Measurements from ENCODE around the gene SLF2.

Gene SLF2

DNA sequence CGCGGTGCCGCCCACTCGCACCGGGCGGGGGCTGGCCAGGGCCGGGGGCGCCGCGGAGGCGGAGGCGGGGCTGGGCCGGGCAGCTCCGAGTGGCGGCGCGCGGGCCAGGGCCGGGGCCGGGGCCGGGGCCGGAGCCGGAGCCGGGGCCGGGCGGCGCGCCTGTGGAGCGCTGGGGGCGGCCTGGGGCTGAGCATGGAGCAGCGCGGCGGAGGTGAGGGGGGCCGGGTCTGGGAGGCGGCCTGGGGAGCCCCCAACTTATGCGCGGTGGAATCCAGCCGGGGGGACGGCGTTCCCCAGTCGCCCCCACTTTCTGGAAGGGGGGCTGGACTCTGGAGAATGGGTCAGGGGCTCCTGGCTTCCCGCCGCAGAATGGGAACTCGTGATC is 87.0 kb downstream of the SLF2 start, which contains the start of gene LZTS2:
TSS of gene LZTS2 (plus strand) at position 67 of the 385 bp plus-strand sequence. CDS start 2,731 bp downstream, outside the sequence.
- H3K36me3 ChIP-seq (ENCODE audit: insufficient read depth, low read depth, low read length): peaks cover 25% of the 10 kb centered on the region
- H3K9me3 ChIP-seq (ENCODE audit: insufficient read depth, low read depth, low read length): no peaks in the 10 kb centered on the region
- H3K27ac ChIP-seq (ENCODE audit: low read length): peak within 1 kb of the TSS; percentile 81
- H3K27me3 ChIP-seq (ENCODE audit: insufficient read depth, low read length): no peaks in the 10 kb centered on the region
- peaks cover 23% of the 10 kb centered on the region for H3K4me1 ChIP-seq (ENCODE audit: insufficient read depth, low read length)
- peak within 1 kb of the TSS; percentile 99 for H3K9ac ChIP-seq (ENCODE audit: low read depth, low read length)
- peak within 1 kb of the TSS; percentile 96 for H3K4me3 ChIP-seq (ENCODE audit: low read length)

DNA sequence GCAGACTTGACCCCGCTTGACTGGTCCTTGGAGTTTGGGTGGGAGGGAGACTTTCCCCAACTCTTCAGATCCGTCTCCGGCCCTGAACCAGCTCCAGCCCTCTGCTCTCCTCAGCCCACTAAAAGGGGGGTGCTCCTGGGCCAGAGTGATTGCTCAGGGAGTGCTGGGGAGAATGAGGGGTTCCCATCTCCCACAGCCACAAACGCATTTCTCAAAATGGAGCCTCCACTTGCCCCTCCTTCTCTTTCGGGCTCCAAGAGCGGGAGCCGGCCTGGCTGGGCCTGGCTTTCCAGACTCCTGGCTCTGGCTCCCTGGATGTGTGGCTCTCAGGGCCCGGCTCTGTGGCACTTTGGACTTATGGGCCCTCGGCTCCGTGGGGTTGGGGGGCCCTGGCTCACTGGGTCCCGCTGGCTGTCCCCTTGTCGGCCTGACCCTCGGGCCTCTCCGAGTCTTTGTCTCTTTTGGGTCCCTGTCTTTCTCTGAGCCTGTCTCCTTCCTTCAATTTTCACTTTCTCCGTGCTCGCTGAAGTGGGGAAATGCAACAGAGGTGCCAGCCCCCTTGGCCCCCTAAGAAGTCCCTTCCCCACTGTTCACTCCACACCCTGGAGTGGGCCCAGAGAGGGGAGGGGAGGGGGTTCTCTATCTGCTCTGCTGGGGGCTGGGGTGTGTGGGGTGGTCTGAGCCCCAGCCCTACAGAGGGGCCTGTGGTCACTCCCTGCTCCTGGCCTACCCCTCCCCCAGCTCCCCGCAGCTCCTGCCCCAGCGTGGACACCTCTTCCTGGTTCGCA is 87.6 kb downstream of the SLF2 start:
- peaks cover 20% of the 10 kb centered on the region for H3K4me1 ChIP-seq (ENCODE audit: insufficient read depth, low read length)
- peak overlapping the region; percentile 96 for H3K4me3 ChIP-seq (ENCODE audit: low read length)
- no peaks in the 10 kb centered on the region for H3K9me3 ChIP-seq (ENCODE audit: insufficient read depth, low read depth, low read length)
- H3K9ac ChIP-seq (ENCODE audit: low read depth, low read length): peak overlapping the region; percentile 99
- H3K36me3 ChIP-seq (ENCODE audit: insufficient read depth, low read depth, low read length): peaks cover 26% of the 10 kb centered on the region
- no peaks in the 10 kb centered on the region for H3K27me3 ChIP-seq (ENCODE audit: insufficient read depth, low read length)
- peak overlapping the region; percentile 81 for H3K27ac ChIP-seq (ENCODE audit: low read length)

DNA sequence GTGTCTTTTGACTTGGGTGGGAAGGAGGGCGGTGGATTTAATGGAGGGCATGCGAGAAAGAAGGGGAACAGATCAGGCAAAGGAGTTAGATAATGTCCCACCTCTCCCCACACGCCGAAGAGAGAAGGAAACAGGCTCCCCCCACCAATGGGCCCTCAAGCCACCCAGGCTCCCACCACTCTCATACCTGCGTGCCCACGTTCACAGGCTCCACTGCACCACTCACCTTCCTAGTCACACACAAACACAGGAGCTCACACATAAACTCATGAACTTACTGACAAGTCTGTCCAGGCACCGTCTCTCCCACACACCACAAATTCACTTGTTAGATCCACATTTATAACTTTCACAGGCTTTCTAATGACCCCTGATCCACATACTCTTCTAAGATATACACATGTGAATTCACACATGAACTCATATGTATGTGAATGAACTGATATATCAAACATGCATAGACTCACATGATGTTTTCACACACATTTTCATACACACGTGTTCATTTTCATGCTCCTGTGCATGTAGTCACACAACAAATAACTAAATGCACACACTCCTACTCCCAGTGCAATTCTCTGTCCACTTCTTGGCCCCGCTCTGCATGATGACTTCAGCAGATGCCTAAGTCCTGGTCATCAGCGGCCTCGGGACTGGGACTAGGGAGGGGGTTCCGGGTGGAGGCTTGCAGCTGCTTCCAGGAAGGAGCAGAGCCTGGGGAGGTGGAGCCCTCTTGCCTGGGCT is 88.3 kb downstream of the SLF2 start:
- Histone ChIP-seq H3K4me3 (ENCODE audit: low read length) (peak overlapping the region; percentile 96), H3K27ac (ENCODE audit: low read length) (peak overlapping the region; percentile 81), H3K27me3 (ENCODE audit: insufficient read depth, low read length) (no peaks in the 10 kb centered on the region), H3K4me1 (ENCODE audit: insufficient read depth, low read length) (peaks cover 20% of the 10 kb centered on the region), H3K36me3 (ENCODE audit: insufficient read depth, low read depth, low read length) (peaks cover 33% of the 10 kb centered on the region), H3K9me3 (ENCODE audit: insufficient read depth, low read depth, low read length) (no peaks in the 10 kb centered on the region), H3K9ac (ENCODE audit: low read depth, low read length) (peak overlapping the region; percentile 99; the same call in 1 of the 2 replicates)

DNA sequence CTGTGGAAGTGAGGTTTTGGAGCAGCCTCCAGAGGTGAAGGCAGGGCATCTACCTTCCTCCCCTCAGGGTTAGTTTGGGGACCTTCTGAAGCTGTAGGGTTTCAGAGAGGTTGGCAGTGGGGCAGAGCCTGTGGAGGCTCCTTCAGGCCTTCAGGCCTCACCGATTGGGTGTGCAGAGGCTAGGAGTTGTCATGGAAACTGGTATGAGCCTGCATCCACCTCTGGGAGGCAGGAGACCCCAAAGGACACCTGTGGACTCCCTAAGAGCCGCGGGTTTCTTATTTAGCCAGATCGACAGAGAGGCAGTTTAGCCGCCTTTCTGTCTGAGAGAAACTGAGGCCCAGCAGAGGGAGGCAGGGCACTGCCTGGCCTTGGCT is 88.9 kb downstream of the SLF2 start:
- H3K36me3 ChIP-seq (ENCODE audit: insufficient read depth, low read depth, low read length): peaks cover 39% of the 10 kb centered on the region
- no peak overlapping the region for H3K27ac ChIP-seq (ENCODE audit: low read length)
- peaks cover 15% of the 10 kb centered on the region for H3K4me1 ChIP-seq (ENCODE audit: insufficient read depth, low read length)
- no peaks in the 10 kb centered on the region for H3K9me3 ChIP-seq (ENCODE audit: insufficient read depth, low read depth, low read length)
- H3K9ac ChIP-seq (ENCODE audit: low read depth, low read length): peak overlapping the region; percentile 99; the same call in 1 of the 2 replicates
- H3K27me3 ChIP-seq (ENCODE audit: insufficient read depth, low read length): no peaks in the 10 kb centered on the region
- H3K4me3 ChIP-seq (ENCODE audit: low read length): peak overlapping the region; percentile 96; the same call in 1 of the 2 replicates

DNA sequence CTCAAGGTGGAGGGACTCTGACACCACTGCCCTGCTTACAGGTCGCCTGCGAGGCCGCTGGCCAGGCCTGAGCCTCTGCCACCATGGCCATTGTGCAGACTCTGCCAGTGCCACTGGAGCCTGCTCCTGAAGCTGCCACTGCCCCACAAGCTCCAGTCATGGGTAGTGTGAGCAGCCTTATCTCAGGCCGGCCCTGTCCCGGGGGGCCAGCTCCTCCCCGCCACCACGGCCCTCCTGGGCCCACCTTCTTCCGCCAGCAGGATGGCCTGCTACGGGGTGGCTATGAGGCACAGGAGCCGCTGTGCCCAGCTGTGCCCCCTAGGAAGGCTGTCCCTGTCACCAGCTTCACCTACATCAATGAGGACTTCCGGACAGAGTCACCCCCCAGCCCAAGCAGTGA is 89.7 kb downstream of the SLF2 start:
- peaks cover 47% of the 10 kb centered on the region for H3K36me3 ChIP-seq (ENCODE audit: insufficient read depth, low read depth, low read length)
- no peak overlapping the region for H3K4me3 ChIP-seq (ENCODE audit: low read length)
- no peak overlapping the region for H3K27ac ChIP-seq (ENCODE audit: low read length)
- H3K4me1 ChIP-seq (ENCODE audit: insufficient read depth, low read length): peaks cover 15% of the 10 kb centered on the region
- H3K27me3 ChIP-seq (ENCODE audit: insufficient read depth, low read length): no peaks in the 10 kb centered on the region
- no peak overlapping the region for H3K9ac ChIP-seq (ENCODE audit: low read depth, low read length)
- no peaks in the 10 kb centered on the region for H3K9me3 ChIP-seq (ENCODE audit: insufficient read depth, low read depth, low read length)

DNA sequence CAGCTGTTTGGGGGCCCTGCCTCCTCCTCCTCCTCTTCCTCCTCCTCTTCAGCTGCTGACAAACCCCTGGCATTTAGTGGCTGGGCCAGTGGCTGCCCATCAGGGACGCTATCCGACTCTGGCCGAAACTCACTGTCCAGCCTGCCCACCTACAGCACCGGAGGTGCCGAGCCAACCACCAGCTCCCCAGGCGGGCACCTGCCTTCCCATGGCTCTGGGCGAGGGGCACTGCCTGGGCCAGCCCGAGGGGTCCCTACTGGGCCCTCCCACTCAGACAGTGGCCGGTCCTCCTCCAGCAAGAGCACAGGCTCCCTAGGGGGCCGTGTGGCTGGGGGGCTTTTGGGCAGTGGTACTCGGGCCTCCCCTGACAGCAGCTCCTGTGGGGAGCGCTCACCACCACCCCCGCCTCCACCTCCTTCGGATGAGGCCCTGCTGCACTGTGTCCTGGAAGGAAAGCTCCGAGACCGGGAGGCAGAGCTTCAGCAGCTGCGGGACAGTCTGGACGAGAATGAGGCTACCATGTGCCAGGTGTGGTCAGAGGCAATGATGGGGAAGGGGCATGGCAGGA is 91.0 kb downstream of the SLF2 start:
- Histone ChIP-seq H3K27me3 (ENCODE audit: insufficient read depth, low read length) (no peaks in the 10 kb centered on the region), H3K9ac (ENCODE audit: low read depth, low read length) (no peak overlapping the region)

DNA sequence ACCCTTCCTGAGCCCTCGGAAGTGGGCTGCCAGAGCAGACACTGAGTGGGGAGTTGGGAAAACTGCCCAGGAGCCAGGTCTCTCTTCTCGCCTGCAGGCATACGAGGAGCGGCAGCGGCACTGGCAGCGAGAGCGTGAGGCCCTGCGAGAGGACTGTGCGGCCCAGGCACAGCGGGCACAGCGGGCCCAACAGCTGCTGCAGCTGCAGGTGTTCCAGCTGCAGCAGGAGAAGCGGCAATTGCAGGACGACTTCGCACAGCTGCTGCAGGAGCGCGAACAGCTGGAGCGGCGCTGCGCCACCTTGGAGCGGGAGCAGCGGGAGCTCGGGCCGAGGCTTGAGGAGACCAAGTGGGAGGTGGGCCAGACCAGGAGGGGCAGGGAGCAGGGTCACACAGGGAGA is 92.6 kb downstream of the SLF2 start:
- Histone ChIP-seq H3K4me3 (ENCODE audit: low read length) (no peak overlapping the region), H3K4me1 (ENCODE audit: insufficient read depth, low read length) (peaks cover 10% of the 10 kb centered on the region), H3K36me3 (ENCODE audit: insufficient read depth, low read depth, low read length) (peaks cover 48% of the 10 kb centered on the region), H3K9ac (ENCODE audit: low read depth, low read length) (no peak overlapping the region), H3K27me3 (ENCODE audit: insufficient read depth, low read length) (no peaks in the 10 kb centered on the region), H3K27ac (ENCODE audit: low read length) (no peak overlapping the region), H3K9me3 (ENCODE audit: insufficient read depth, low read depth, low read length) (no peaks in the 10 kb centered on the region)

More for the DNA sequence above, 91.0 kb downstream of the SLF2 start:
- Histone ChIP-seq H3K4me3 (ENCODE audit: low read length) (no peak overlapping the region), H3K36me3 (ENCODE audit: insufficient read depth, low read depth, low read length) (peaks cover 48% of the 10 kb centered on the region), H3K9me3 (ENCODE audit: insufficient read depth, low read depth, low read length) (no peaks in the 10 kb centered on the region), H3K27ac (ENCODE audit: low read length) (no peak overlapping the region), H3K4me1 (ENCODE audit: insufficient read depth, low read length) (peaks cover 11% of the 10 kb centered on the region)

DNA sequence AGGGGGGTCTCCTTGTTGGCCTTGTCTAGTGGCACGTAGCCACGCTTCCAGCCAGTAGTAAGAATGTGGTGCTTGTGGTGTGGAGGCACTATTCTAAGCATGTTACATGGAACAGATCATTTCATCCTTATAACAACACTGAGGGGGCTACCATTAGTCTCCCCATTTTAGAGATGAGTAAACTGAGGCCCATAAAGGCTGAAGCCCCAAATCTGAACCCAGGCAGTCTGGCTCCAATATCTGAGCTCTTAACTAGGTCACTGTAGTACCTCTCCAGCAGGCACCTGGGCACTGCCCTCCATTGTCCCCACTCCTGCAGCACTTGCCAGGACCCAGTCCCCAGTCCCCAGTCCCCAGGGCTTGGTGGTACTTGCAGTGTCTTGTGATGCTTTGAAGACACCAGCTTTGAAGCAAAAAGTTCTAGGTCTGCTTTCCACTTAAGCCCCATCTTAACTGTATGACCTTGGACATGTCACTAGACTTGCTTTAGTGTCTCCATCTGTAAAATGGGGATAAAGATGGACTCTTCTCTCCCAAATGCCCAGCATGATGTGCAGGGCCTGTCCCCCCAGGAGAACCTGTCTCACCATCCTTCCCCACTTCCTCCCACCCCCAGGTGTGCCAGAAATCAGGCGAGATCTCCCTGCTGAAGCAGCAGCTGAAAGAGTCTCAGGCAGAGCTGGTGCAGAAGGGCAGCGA is 93.3 kb downstream of the SLF2 start:
- no peaks in the 10 kb centered on the region for H3K27me3 ChIP-seq (ENCODE audit: insufficient read depth, low read length)
- H3K36me3 ChIP-seq (ENCODE audit: insufficient read depth, low read depth, low read length): peaks cover 48% of the 10 kb centered on the region
- H3K9me3 ChIP-seq (ENCODE audit: insufficient read depth, low read depth, low read length): no peaks in the 10 kb centered on the region
- H3K4me1 ChIP-seq (ENCODE audit: insufficient read depth, low read length): peaks cover 4% of the 10 kb centered on the region
- H3K27ac ChIP-seq (ENCODE audit: low read length): no peak overlapping the region
- H3K9ac ChIP-seq (ENCODE audit: low read depth, low read length): no peak overlapping the region
- H3K4me3 ChIP-seq (ENCODE audit: low read length): no peak overlapping the region

DNA sequence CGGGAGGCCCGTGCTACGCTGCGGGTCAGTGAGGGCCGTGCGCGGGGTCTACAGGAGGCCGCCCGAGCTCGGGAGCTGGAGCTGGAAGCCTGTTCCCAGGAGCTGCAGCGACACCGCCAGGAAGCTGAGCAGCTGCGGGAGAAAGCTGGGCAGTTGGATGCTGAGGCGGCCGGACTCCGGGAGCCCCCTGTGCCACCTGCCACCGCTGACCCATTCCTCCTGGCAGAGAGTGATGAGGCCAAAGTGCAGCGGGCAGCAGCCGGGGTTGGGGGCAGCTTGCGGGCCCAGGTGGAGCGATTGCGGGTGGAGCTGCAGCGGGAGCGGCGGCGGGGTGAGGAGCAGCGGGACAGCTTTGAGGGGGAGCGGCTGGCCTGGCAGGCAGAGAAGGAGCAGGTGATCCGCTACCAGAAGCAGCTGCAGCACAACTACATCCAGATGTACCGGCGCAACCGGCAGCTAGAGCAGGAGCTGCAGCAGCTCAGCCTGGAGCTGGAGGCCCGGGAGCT is 93.9 kb downstream of the SLF2 start:
- H3K9ac ChIP-seq (ENCODE audit: low read depth, low read length): no peak overlapping the region
- no peak overlapping the region for H3K4me3 ChIP-seq (ENCODE audit: low read length)
- no peaks in the 10 kb centered on the region; the same call in 1 of the 2 replicates for H3K4me1 ChIP-seq (ENCODE audit: insufficient read depth, low read length)
- no peak overlapping the region for H3K27ac ChIP-seq (ENCODE audit: low read length)
- no peaks in the 10 kb centered on the region for H3K27me3 ChIP-seq (ENCODE audit: insufficient read depth, low read length)
- peaks cover 48% of the 10 kb centered on the region for H3K36me3 ChIP-seq (ENCODE audit: insufficient read depth, low read depth, low read length)
- H3K9me3 ChIP-seq (ENCODE audit: insufficient read depth, low read depth, low read length): no peaks in the 10 kb centered on the region

DNA sequence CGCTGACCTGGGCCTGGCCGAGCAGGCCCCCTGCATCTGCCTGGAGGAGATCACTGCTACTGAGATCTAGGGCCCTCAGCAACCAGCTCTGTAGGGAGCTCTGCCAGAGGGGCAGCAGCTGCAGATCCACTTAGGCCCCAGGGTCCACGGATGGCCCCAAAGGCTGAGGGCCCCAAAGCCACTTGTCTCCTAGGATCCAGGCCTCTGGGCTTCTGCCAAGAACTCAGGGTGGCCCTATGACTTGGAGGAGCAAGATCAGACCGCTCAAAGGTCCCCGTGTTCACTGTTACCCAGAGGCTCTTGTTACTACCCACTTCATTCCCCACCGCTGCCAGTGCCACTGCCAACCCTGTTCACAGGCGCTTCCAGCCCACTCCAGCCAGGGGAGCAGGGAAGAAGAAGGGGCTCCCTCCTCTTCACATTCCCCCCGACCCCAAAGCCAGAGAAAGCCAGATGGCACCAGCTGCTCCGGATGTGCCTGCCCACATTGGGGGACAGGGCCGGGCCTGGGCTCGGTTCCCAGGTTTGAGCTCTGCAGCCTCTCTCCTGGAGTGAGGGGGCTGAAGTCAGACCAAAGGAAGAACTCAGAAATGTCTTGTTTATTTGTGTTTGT is 94.4 kb downstream of the SLF2 start:
- Histone ChIP-seq H3K9me3 (ENCODE audit: insufficient read depth, low read depth, low read length) (no peaks in the 10 kb centered on the region), H3K27me3 (ENCODE audit: insufficient read depth, low read length) (no peaks in the 10 kb centered on the region), H3K4me3 (ENCODE audit: low read length) (no peak overlapping the region), H3K27ac (ENCODE audit: low read length) (no peak overlapping the region), H3K36me3 (ENCODE audit: insufficient read depth, low read depth, low read length) (peaks cover 48% of the 10 kb centered on the region), H3K9ac (ENCODE audit: low read depth, low read length) (no peak overlapping the region), H3K4me1 (ENCODE audit: insufficient read depth, low read length) (no peaks in the 10 kb centered on the region)
